Superior temporal gyrus (tissue), 1 donor: ENCODE data around the gene BICRAL.
A peak's percentile ranks its signal among the peaks of the same experiment; 100 is the strongest.
"Not testable (repeated sequence)": the region's sequence is repeated elsewhere in the genome, so short reads cannot be mapped to it uniquely, and the experiment has no call there.

Experiments used
- DNase-seq: peaks from one replicate; pipeline ENCODE4 v3.0.0-alpha.2; 2016; ENCODE audit errors: extremely low spot score

BICRAL gene

GRCh38 chr6:42764911-42765648 lies 16.8 kb upstream of the BICRAL start:
- no peak for DNase-seq

GRCh38 chr6:42766163-42766670 lies 15.6 kb upstream of the BICRAL start:
- no peak for DNase-seq

DNA sequence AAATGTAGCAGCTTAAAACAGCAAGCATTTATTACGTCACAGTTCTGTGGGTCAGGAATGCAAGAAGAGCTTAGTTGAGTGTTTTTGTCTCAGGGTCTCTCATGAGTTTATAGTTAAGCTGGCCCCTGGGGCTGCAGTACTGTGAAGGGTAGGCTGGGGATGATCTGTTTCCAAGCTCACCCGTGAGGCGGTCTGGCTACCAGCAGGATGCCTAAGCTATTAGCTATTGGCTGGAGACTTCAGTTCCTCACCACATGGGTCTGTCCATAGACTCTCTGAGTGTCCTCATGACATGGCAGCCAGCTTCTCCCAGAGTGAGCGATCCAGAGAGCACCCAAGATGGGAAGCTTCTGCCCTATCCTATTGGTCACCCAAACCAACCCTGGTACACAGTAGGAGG lies 12.8 kb upstream of the BICRAL start:
- DNase-seq: no peak

- DNase-seq: no peak
These were observed 12.0 kb upstream of the BICRAL start for GRCh38 chr6:42769836-42770235.

GRCh38 chr6:42771741-42772100 lies 10.1 kb upstream of the BICRAL start:
- DNase-seq: no peak

DNA sequence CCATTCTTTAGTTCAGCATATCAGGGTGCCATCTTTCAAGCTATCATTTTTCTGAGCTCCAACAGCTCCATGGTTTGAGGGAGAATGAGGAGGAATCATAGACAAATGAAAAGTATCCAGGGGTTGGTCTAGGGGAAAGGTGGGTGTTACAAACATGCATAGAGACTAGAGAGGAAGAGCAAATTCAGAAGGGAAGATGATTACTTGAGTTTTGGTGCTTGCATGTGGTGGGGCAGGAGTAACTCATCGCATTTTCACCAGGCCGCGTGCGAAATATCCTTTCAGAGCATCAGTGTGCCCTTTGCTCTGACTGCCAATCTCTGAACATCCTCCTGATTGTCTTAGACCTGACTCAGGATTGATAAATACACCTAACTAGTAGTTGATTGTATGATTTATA lies 7.7 kb upstream of the BICRAL start:
- DNase-seq: no peak

GRCh38 chr6:42774821-42775487 lies 6.9 kb upstream of the BICRAL start:
- not testable (repeated sequence) for DNase-seq

- no peak for DNase-seq
These were observed 4.6 kb upstream of the BICRAL start for GRCh38 chr6:42777126-42777822.

GRCh38 chr6:42778122-42778521 lies 3.7 kb upstream of the BICRAL start:
- DNase-seq: no peak

GRCh38 chr6:42779521-42779920 lies 2.3 kb upstream of the BICRAL start:
- no peak for DNase-seq

GRCh38 chr6:42781546-42781795 lies 381 bp upstream of the BICRAL start:
- DNase-seq: no peak

GRCh38 chr6:42782689-42783176 lies 881 bp downstream of the BICRAL start:
- peak; percentile 76 for DNase-seq

- DNase-seq: peak; percentile 78
These were observed 1.5 kb downstream of the BICRAL start for GRCh38 chr6:42783177-42783875.

DNA sequence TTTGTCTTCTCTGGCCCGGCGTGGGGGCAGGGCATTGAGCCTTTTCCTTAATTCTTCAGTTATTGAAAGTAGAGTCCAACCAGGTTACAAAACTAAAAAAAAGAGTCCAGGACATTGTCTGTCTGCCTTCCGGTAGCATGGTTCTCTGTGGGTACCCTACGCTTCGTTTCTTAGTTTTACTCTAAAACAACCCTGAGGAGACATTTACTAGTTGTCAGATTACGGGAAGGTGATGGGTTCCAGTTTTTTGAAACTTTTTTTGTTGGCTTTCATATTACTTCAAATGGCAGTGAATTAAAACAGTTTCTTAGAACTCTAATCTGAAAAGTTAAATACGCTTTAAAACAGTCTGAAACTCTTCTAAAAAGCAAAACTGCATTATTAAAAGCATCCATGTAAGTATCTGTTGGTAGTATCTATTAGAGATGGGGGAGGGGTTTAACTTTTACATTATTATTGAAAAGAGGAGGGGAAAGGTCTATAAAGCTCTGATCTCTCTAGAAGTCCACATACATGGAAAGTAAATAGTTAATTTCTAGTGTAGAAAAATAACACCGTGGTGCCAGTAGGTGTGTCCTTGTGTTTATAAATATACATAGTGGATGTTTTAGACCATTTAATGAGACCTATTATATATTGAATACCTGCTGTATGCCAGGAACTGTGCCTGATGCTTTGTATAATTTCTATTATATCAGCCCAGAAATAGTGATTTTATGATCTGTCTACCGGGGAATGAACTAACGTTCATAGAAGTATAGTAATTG lies 2.2 kb downstream of the BICRAL start:
- DNase-seq: peak; percentile 80

DNA sequence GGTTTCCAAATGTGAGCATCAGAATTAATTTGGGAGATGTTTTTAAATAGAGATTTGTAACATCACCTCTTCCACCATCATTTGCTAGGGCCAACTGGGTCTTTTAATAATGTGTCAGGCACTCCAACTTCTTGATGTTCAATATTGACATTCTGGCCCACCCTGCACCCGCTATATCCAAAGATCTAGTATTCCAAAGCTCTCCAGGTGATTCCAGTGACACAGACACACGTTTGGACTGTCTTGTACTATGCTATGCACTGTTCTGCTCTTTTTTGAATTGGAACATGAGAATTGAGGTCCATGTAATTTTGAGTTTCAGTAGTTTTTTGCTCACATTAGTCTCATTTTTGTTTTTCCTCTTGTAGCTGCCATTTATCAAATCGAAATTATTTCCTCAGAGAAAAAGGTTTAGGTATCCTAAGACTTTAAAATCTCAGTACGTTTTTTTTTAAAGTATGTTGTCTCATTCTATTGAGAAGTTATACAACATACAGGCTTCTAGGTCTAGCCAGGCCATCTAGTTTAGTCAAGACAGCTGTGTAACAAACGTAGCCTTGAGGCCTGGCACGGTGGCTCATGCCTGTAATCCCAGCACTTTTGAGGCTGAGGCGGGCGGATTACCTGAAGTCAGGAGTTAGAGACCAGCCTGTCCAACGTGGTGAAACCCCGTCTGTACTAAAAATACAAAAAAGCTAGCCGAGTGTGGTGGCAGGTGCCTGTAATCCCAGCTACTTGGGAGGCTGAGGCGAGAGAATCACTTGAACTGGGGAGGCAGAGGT lies 3.1 kb downstream of the BICRAL start:
- no peak for DNase-seq

DNA sequence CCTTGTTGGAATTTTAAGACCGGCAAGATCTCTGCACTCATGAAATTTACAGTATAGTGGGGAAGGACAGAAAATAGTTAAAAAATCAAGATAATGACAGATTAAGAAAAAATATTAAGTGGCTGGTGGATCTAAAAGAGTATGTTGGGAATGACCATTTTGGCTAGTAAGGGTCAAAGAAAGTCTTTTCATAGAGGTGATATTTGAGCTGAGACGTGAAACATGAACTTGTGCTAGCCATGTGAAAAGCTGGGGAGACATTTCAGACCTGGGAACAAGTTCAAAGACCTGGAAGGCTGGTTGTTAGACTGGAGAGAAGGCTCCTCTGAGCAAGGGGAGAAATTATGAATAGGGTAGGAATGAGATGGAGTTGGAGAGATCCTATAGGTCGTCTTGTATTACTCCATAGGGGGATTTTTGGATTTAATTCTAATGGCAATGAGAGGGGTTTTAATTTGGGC lies 4.7 kb downstream of the BICRAL start:
- no peak for DNase-seq

- no peak for DNase-seq
These were observed 5.2 kb downstream of the BICRAL start for GRCh38 chr6:42787063-42787472.

DNA sequence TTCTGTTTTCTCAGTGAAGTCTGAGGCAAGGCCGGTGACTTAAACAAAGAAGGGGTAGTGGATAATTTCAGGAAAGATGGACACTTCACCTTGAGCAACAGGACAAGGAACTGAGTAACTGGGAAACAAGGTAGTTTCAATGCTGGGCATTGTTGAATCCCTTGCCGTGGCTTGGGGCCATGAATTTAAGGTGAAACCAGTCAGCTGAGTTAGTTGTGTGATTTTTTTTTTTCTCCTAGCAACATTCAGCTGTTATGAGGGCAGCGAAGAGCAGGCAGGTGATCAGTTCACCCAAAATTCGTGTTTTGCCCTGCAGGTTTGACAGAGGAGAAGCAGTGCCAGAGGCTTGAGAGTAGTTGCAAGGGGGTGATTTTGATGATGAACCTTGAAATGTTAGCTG lies 6.8 kb downstream of the BICRAL start:
- DNase-seq: no peak

DNA sequence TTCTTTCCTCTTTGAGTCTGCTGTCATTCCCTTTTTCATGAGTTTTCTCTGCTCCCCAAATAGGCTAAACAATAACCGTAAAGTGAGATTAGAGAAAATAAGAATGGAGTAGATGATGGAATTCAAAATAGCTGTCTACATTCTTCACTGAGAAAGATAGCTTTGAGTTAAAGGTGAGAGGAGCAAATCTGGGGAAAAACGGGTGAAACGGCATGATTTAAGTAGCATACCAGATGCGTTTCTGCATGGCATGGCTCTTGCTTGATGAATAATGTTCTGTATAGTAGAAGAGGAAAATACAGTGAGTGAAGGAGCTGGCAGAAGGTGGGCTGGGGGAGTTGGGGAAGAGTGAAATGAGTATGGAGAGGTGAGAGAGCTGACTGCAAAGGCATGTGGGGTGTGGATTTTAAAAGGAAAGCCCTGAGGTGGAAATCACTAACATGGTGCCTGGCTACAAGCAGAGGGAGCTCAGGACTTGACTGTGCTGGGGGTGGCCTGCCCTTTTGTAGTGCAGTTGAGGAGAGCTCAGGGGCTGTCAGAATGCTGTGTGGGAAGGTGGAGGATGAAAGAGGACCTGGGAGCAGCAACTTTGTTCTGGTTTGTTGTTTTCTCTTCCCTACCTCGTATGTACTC lies 8.8 kb downstream of the BICRAL start:
- no peak for DNase-seq

- no peak for DNase-seq
These were observed 10.0 kb downstream of the BICRAL start for GRCh38 chr6:42791706-42792320.
